Activated CD4-positive, alpha-beta T cell treated with anti-CD3 and anti-CD28 coated beads for 36 hours (primary cell): ENCODE results near the gene ADGRD2. TPM values are rescaled to one million over a fixed set of nuclear protein-coding genes. Genes with fewer than 3 reads are reported as not detected.
A peak's percentile ranks its signal among the peaks of the same experiment; 100 is the strongest.

Experiments
- ATAC-seq: fragments of 200-7000 bp; cut with Tn5 transposase; one replicate; pipeline ENCODE4 v1.10.0; 2021; ENCODE audit warnings: mild to moderate bottlenecking, moderate library complexity
- CTCF ChIA-PET: fragments of 350-600 bp; sonication (Branson Sonifier 250); formaldehyde crosslinking; loops from one replicate; lab custom pipeline; 2021; ENCODE audit warnings: antibody characterized with exemption; lab: Charles Lee
- POLR2A ChIA-PET: fragments of 350-600 bp; sonication (Branson Sonifier 250); formaldehyde crosslinking; loops from one replicate; lab custom pipeline; 2021; ENCODE audit warnings: antibody characterized with exemption, inconsistent platforms; lab: Charles Lee
- DNase-seq: peaks from one replicate; pipeline ENCODE4 v3.0.0-alpha.2; 2020
- H3K27ac Mint-ChIP-seq: one replicate; pipeline ENCODE4 v1.8.0; 2021; ENCODE audit warnings: mixed read lengths
- H3K27me3 Mint-ChIP-seq: one replicate; pipeline ENCODE4 v1.8.0; 2021; ENCODE audit warnings: mixed read lengths
- H3K36me3 Mint-ChIP-seq: one replicate; pipeline ENCODE4 v1.8.0; 2021; ENCODE audit warnings: low read depth, mixed read lengths
- H3K4me1 Mint-ChIP-seq: one replicate; pipeline ENCODE4 v1.8.0; 2021; ENCODE audit warnings: mixed read lengths
- H3K4me3 Mint-ChIP-seq: one replicate; pipeline ENCODE4 v1.8.0; 2021; ENCODE audit warnings: mild to moderate bottlenecking, moderate library complexity, mixed read lengths
- H3K9me3 Mint-ChIP-seq: one replicate; pipeline ENCODE4 v1.8.0; 2021; ENCODE audit warnings: low read depth, mixed read lengths
- intact Hi-C, 2 experiments: fragments of 100-400 bp; cut with DNase I in 1 of 2; cut with micrococcal nuclease in 1 of 2; formaldehyde crosslinking; loops; one replicate each; pipeline versions ENCODE4 v1.14.2 to v1.15.1; 2022 to 2024; cut with DNase I, micrococcal nuclease
- total RNA-seq, 2 experiments: library from RNA; stranded (reverse); gene quantifications; one replicate each; pipeline ENCODE4 v1.2.3, GENCODE V29; 2021

Gene ADGRD2
- total RNA-seq, 2 experiments from 2014 or later = not detected

DNA sequence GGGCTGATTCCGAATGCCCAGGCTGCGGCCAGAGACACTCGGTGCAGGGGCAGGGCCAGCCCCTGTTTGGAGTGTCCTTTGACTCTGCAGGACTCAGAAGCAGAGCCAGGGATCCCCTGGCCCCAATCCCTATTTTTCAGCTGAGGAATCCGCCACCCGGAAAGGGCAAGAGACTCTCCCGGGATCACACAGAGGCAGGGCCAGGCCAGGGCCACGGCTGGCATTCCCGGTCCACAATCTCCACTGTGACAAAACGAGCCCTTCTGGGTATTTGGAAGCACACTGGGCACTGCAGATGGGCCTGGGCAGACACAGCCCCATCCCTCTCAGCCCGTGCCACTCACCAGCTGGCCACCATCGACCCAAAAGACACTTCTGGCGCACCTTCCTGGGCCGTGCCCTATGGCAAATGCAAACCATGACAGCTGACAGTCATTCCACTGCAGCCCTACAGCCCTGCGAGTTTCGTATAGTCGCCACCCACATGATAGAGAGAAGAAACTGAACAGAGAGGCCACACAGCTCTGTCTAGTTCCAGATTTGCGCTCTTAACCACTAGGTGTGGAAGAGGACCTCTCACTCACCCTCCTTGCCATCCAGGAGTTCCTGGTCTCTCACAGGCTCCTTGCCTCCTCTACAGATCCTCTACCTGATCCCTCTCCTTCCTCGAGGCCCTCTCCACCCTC lies 43.7 kb downstream of the ADGRD2 start:
- no peak overlapping the region for H3K27ac Mint-ChIP-seq
- ChIA-PET CTCF (interaction anchor here (1.6 kb wide), 1 partner anchor 43 kb away, joined by 5 read pairs; no protein-coding TSS in a partner anchor), POLR2A (interaction anchor here (0.5 kb wide), 1 partner anchor 53 kb away, joined by 6 read pairs; no protein-coding TSS in a partner anchor)
- H3K9me3 Mint-ChIP-seq = no peaks in the 10 kb centered on the region
- no peak for DNase-seq
- no peaks in the 10 kb centered on the region for H3K27me3 Mint-ChIP-seq
- ATAC-seq = peak; percentile 19
- H3K4me1 Mint-ChIP-seq = peaks cover 9% of the 10 kb centered on the region
- H3K36me3 Mint-ChIP-seq = no peaks in the 10 kb centered on the region
- intact Hi-C loops = no loop called here
- H3K4me3 Mint-ChIP-seq = no peak overlapping the region

DNA sequence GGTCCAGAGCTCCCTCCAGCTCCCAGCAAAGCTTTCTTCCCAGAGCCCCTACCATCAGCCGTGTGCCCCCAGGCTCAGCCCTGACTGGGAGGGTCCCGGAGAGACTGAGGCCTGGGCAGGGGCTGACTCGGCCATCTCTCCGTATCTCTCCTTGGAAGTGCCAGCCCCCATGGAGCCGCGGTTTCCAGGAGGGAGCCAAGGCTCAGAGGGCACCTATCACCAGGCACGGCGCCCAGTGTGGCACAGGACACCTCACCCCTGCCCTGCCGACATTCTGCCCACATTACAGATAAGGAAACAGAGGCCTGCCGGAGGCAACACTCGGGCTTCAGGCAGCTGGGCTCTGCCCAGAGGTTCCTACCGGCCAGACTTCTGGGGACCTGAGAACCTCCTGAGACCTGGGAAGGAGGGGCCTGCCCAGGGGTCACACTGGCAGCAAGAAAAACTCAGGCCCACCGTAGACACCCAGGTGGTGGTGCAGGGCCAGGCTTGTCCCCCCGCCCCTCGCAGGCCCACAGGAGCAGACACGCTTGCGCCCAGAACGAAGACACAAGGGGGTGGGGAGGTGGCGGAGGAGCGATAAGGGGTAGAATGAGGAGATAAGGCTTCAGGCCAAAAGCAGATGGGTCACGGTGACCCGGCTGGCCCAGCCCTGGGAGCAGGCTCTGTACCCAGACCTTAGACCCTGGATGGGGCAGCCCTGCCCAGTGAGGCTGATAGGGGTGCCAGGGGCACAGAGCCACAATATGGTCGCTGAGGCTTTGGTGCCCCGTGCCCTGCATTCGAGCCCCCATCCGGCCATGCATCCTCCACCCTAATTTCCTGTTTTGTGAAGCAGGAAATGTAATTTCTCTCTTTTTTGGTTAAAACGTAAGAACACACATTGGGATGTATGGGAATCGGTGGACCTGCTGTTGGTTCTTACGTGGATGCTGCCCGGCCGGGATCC lies 45.1 kb downstream of the ADGRD2 start:
- DNase-seq (no peak), ATAC-seq (no peak)
- no peaks in the 10 kb centered on the region for H3K27me3 Mint-ChIP-seq
- peaks cover 12% of the 10 kb centered on the region for H3K4me1 Mint-ChIP-seq
- no peaks in the 10 kb centered on the region for H3K36me3 Mint-ChIP-seq
- ChIA-PET CTCF (no interaction called here), POLR2A (no interaction called here)
- intact Hi-C loops = no loop called here
- no peaks in the 10 kb centered on the region for H3K9me3 Mint-ChIP-seq
- H3K4me3 Mint-ChIP-seq = no peak overlapping the region
- H3K27ac Mint-ChIP-seq = no peak overlapping the region

DNA sequence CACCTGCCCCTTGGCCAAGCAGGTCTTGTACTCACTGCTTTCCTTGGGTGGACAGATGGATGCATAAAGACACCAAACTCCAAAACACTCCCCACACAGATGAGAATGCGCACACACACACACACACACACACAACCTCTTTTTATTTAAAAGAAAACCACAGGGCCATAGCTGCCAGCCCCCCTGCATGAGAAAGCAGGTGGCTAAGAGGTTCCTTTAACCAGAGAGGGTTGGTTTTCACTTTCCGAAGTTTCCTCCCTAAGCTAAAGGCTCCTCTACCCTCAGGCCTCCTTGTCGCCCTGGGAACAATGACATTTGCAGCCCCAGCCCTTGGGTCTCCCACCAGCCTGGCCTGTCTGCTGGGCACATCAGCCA lies 45.8 kb downstream of the ADGRD2 start:
- intact Hi-C loops = no loop called here
- Mint-ChIP-seq H3K9me3 (no peaks in the 10 kb centered on the region), H3K27me3 (peaks cover 4% of the 10 kb centered on the region), H3K27ac (no peak overlapping the region), H3K36me3 (no peaks in the 10 kb centered on the region), H3K4me3 (no peak overlapping the region), H3K4me1 (peaks cover 17% of the 10 kb centered on the region)
- ATAC-seq (no peak), DNase-seq (no peak)
- ChIA-PET CTCF (no interaction called here), POLR2A (no interaction called here)

DNA sequence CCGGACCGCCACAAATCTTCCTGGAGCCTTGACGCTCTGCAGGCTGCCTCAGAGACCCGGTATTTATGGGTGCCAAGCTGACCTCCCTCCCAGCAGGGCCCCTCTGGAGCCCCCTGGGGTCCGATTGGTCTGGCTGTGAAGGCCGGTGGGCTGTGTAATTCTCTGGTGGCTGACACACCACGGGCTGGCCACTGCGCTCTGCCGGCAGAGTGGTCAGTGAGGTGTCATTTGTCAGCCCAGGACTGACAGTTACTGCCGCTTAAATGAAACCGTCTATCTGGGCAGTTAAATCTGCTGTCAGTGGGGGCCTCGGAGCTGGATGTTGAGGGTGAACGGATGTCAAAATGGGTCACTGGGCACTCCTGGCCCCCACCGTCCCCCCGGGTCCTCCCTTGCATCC lies 46.2 kb downstream of the ADGRD2 start:
- Mint-ChIP-seq H3K4me1 (peaks cover 17% of the 10 kb centered on the region), H3K27ac (no peak overlapping the region), H3K9me3 (no peaks in the 10 kb centered on the region), H3K27me3 (peaks cover 4% of the 10 kb centered on the region), H3K4me3 (no peak overlapping the region), H3K36me3 (no peaks in the 10 kb centered on the region)
- no peak for DNase-seq
- CTCF ChIA-PET = no interaction called here
- POLR2A ChIA-PET = no interaction called here
- intact Hi-C loops = no loop called here
- ATAC-seq = no peak

DNA sequence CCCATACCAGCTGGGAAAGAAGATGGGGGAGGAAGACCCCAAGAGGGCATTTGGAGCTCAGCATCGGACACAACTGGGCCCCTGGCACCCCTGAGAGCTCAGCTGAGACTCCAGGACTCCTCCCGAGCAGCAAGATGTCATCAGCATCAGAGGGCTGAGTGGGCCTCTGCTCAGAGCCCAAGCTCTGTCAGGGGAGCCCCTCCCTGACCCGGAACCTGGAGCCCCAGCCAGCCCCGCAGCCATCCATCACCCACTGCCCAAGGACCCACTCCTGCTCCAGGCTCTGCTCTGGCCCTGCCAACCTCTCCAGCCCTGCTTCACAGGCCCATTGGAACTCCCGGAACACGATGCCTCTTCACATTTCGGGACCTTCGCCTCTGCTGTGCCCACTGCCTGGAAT lies 47.2 kb downstream of the ADGRD2 start:
- intact Hi-C loops = no loop called here
- H3K4me1 Mint-ChIP-seq = peaks cover 17% of the 10 kb centered on the region
- no peaks in the 10 kb centered on the region for H3K36me3 Mint-ChIP-seq
- H3K9me3 Mint-ChIP-seq = no peaks in the 10 kb centered on the region
- CTCF ChIA-PET = no interaction called here
- H3K27ac Mint-ChIP-seq = no peak overlapping the region
- DNase-seq (no peak), ATAC-seq (no peak)
- no peak overlapping the region for H3K4me3 Mint-ChIP-seq
- peaks cover 6% of the 10 kb centered on the region for H3K27me3 Mint-ChIP-seq
- POLR2A ChIA-PET = no interaction called here

DNA sequence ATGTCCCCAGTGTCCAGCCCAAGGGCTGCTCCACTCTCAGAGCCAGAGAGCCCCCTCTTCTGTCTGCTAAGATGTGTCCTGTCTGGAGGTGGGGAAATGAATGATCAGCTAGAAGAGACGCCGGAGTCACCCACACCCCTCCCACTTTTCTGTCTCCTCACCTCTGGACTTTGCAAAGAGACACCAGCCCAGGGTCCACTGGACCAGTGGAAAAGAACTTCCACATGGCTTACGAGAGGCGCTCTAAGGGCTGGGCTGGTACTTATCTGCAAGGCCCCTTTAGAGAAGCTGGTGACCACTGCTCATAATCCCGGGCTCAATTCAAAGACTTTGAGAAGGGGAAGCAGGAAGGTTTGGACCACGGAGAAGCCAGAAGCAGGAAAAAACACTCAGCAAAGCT lies 47.8 kb downstream of the ADGRD2 start:
- Mint-ChIP-seq H3K27ac (no peak overlapping the region), H3K27me3 (peaks cover 7% of the 10 kb centered on the region), H3K36me3 (no peaks in the 10 kb centered on the region), H3K9me3 (no peaks in the 10 kb centered on the region), H3K4me1 (peaks cover 17% of the 10 kb centered on the region), H3K4me3 (no peak overlapping the region)
- intact Hi-C loops = no loop called here
- ATAC-seq (no peak), DNase-seq (no peak)
- CTCF ChIA-PET = no interaction called here
- POLR2A ChIA-PET = no interaction called here

DNA sequence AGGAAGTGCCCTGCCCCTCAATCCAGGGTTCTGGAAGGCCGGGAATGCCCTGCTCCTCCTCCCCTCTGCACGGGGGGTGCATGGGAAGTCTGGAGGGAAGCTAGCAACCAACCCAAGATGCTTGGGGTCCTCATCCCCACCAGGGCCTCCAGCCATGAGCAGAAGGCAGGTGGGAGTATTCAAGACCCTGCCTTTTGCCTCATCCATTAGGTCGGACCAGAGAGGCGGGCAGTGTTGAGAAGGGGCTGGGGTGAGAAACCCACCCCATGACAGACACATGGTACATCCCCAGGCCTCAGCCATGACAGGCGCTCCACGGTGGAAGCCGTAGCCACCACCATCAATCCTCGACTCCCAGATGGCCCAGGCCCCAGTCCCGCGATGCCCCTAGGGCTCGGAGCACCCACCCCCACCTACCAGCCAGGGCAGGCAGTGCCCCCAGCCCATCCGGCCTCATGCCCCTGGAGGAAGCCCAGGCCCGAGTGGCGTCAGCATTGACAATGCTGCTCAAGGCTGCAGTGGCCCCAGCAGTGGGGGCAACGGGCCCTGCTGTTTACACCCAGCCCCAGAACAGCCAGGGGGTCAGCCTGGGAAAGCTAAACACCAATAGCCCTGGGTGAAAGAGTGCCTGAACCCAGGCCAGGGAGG lies 48.4 kb downstream of the ADGRD2 start:
- H3K27ac Mint-ChIP-seq = no peak overlapping the region
- intact Hi-C loops = no loop called here
- H3K9me3 Mint-ChIP-seq = no peaks in the 10 kb centered on the region
- DNase-seq = no peak
- CTCF ChIA-PET = no interaction called here
- H3K4me3 Mint-ChIP-seq = no peak overlapping the region
- H3K4me1 Mint-ChIP-seq = peaks cover 17% of the 10 kb centered on the region
- no peak for ATAC-seq
- peaks cover 8% of the 10 kb centered on the region for H3K27me3 Mint-ChIP-seq
- H3K36me3 Mint-ChIP-seq = no peaks in the 10 kb centered on the region
- POLR2A ChIA-PET = no interaction called here

DNA sequence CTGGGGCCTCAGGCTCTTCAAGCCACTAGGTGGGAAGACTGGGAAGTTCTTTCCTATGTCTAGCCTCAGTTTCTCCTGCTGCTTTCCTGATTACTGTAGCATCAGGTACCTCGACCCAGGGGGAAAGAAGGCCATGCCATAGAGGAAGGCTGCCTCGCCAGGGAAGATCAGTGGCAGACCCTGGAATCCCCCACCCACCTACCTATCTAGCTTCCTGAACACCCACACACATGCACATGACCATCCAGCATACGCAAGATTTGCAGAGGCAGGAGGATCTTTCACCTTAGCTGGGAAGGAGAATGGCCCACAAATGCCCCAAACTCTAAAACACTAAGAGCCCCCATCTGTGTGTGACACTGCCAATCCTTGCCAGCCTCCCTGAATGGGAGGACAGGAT lies 49.0 kb downstream of the ADGRD2 start:
- CTCF ChIA-PET = no interaction called here
- intact Hi-C loops = no loop called here
- Mint-ChIP-seq H3K27ac (no peak overlapping the region), H3K27me3 (peaks cover 13% of the 10 kb centered on the region), H3K36me3 (peaks cover 3% of the 10 kb centered on the region), H3K4me3 (no peak overlapping the region), H3K9me3 (no peaks in the 10 kb centered on the region), H3K4me1 (peaks cover 22% of the 10 kb centered on the region)
- POLR2A ChIA-PET = no interaction called here
- no peak for DNase-seq
- no peak for ATAC-seq

DNA sequence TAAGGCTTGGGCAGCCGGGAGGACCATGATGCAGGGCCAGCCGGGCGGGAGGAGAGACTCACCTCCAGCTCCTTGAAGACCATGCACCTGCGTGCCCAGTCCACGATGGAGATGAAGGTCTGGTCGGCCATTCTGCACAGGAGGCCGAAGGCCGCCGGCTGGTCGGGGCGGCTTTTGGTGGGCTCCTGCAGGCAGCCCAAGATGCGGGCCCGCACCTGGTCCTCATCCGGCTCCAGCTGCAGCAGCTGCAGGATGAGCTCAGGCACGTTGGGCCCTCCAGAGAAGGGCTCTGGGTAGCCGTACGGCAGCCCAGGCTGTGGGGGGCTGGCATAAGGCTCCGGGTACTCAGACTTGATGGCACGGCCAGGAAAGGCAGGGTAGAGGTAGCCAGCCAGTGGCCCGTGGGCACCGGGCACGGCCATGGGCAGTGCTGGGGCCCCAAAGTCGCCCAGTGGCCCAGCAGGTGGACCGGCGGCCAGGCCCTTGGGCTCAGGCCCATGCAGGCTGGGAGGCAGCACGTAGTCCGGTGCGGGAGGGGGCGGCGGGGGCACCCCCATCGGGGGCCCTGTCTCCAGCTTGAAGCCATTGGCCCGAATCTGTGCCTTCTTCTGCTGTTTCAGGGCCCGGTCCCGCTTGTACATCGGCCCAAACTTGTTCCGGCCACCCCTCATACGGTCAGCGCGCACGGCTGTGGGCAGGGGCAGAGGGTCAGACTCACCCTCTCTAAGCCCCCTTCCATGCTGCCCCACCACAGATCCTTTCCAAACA lies 50.0 kb downstream of the ADGRD2 start:
- intact Hi-C loops = no loop called here
- CTCF ChIA-PET = interaction anchor here (0.7 kb wide), 1 partner anchor 37 kb away, joined by 4 read pairs; no protein-coding TSS in a partner anchor
- POLR2A ChIA-PET = interaction anchor here (0.7 kb wide), 1 partner anchor 139 kb away, joined by 3 read pairs; no protein-coding TSS in a partner anchor
- H3K4me1 Mint-ChIP-seq = peaks cover 22% of the 10 kb centered on the region
- H3K27ac Mint-ChIP-seq = no peak overlapping the region
- H3K4me3 Mint-ChIP-seq = no peak overlapping the region
- ATAC-seq = no peak
- H3K9me3 Mint-ChIP-seq = no peaks in the 10 kb centered on the region
- H3K27me3 Mint-ChIP-seq = peaks cover 15% of the 10 kb centered on the region
- DNase-seq = no peak
- H3K36me3 Mint-ChIP-seq = peaks cover 3% of the 10 kb centered on the region

DNA sequence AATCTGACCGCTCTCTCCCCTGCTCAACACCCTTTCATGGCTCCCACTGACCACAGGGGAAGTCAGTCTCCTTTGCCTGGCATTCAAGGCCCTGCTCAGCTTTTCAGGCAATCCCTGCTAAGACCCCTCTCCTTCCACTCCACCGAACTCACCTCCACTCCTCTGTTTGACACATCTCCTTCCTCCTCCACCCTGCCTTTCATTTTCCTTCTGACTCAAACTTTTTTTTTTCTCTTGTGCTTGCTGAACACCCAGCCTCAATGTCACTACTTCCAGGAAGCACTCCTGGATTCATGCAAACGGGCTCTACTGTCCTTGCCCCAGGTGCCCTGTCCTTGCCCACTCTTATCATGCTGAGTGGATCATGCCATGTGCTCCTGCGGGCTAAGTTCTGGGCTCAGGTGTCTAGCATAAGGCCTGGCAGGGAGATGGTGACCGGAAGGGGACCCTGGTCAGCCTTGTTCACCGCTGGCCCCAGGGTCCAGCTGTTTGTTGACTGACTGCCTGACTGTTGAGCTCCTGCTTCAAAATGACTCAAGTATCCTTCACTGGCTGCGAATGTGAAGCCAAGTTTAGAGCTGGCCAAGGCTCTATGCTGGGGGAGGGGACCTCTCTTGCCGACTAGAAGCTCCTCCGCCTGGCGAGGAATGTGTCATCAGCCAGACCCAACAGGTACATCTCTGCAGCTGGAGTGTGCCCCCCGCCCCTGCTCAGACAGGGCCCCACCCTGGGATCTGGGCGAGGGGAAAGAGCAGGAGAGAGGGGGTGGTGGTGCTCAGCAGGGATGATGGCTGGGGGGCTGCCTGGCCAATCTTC lies 50.8 kb downstream of the ADGRD2 start:
- peak; percentile 66 for ATAC-seq
- Mint-ChIP-seq H3K36me3 (peaks cover 3% of the 10 kb centered on the region), H3K27me3 (peaks cover 19% of the 10 kb centered on the region), H3K9me3 (no peaks in the 10 kb centered on the region), H3K4me1 (peaks cover 16% of the 10 kb centered on the region), H3K4me3 (no peak overlapping the region), H3K27ac (no peak overlapping the region)
- POLR2A ChIA-PET = interaction anchor here (0.7 kb wide), 2 partner anchors 63 to 140 kb away, joined by 3 to 4 read pairs; no protein-coding TSS in a partner anchor
- CTCF ChIA-PET = no interaction called here
- intact Hi-C loops = no loop called here
- no peak for DNase-seq
